Measurements from ENCODE around the gene ADGRF1.

Gene ADGRF1

GRCh38 chr6:46990031-46990644 lies 52.0 kb downstream of the ADGRF1 start:
- H3K27me3 ChIP-seq (ENCODE audit: insufficient read depth, poor library complexity, severe bottlenecking): no peaks in the 10 kb centered on the region
- TF ChIP-seq REST (IDR thresholded peaks at IDR 0.05; ENCODE audit: insufficient replicate concordance, low read depth) (no peak), CTCF (IDR thresholded peaks at IDR 0.05; ENCODE audit: insufficient read depth, low read length) (no peak), POLR2AphosphoS5 (IDR thresholded peaks at IDR 0.05; ENCODE audit: low read depth) (no peak), SPI1 (IDR thresholded peaks at IDR 0.05; ENCODE audit: borderline replicate concordance, low read depth) (no peak), GABPA (IDR thresholded peaks at IDR 0.05; ENCODE audit: low read depth) (no peak)
- no peak for DNase-seq (ENCODE audit: low read depth in 1 of 2, low spot score in 1 of 2)
- no peak overlapping the region for H3K4me3 ChIP-seq (replicated peaks; ENCODE audit: insufficient read depth, low read length)
- H3K27ac ChIP-seq (replicated peaks): no peak overlapping the region

- TF ChIP-seq CTCF (IDR thresholded peaks at IDR 0.05; ENCODE audit: insufficient read depth, low read length) (no peak), POLR2AphosphoS5 (IDR thresholded peaks at IDR 0.05; ENCODE audit: low read depth) (no peak), SPI1 (IDR thresholded peaks at IDR 0.05; ENCODE audit: borderline replicate concordance, low read depth) (no peak), GABPA (IDR thresholded peaks at IDR 0.05; ENCODE audit: low read depth) (no peak), REST (IDR thresholded peaks at IDR 0.05; ENCODE audit: insufficient replicate concordance, low read depth) (no peak)
- no peak overlapping the region for H3K4me3 ChIP-seq (replicated peaks; ENCODE audit: insufficient read depth, low read length)
- H3K27me3 ChIP-seq (ENCODE audit: insufficient read depth, poor library complexity, severe bottlenecking): no peaks in the 10 kb centered on the region
- no peak for DNase-seq (ENCODE audit: low read depth in 1 of 2, low spot score in 1 of 2)
- H3K27ac ChIP-seq (replicated peaks): no peak overlapping the region
Measured at GRCh38 chr6:46989398-46989797, 52.7 kb downstream of the ADGRF1 start.

- Histone ChIP-seq H3K4me3 (replicated peaks; ENCODE audit: insufficient read depth, low read length) (no peak overlapping the region), H3K27ac (replicated peaks) (no peak overlapping the region), H3K27me3 (ENCODE audit: insufficient read depth, poor library complexity, severe bottlenecking) (no peaks in the 10 kb centered on the region)
- no peak for DNase-seq (ENCODE audit: low read depth in 1 of 2, low spot score in 1 of 2)
- no peak for TF ChIP-seq SPI1 (IDR thresholded peaks at IDR 0.05; ENCODE audit: borderline replicate concordance, low read depth)
- TF ChIP-seq REST (IDR thresholded peaks at IDR 0.05; ENCODE audit: insufficient replicate concordance, low read depth): no peak
- no peak for TF ChIP-seq CTCF (IDR thresholded peaks at IDR 0.05; ENCODE audit: insufficient read depth, low read length)
- no peak for TF ChIP-seq GABPA (IDR thresholded peaks at IDR 0.05; ENCODE audit: low read depth)
- no peak for TF ChIP-seq POLR2AphosphoS5 (IDR thresholded peaks at IDR 0.05; ENCODE audit: low read depth)
Measured at GRCh38 chr6:46985943-46986342, 56.2 kb downstream of the ADGRF1 start.

All from HL-60 (cell line).